HepG2 (cell line): ENCODE measurements around the gene PATL2. TPM values are rescaled to one million over a fixed set of nuclear protein-coding genes. Genes with fewer than 3 reads are reported as not detected.

Experiments
- DPF2 ChIP-seq: sonication (generic); formaldehyde crosslinking; IDR thresholded peaks from 2 replicates; pipeline ENCODE4 v1.4.0; 2020; ENCODE audit warnings: mild to moderate bottlenecking, low read depth, missing genetic modification reagents, borderline replicate concordance
- EZH2 ChIP-seq: conservative IDR thresholded peaks from 2 replicates; pipeline ENCODE4 v1.6.1; 2012; ENCODE audit warnings: mild to moderate bottlenecking, low read depth, low read length, moderate library complexity
- FLYWCH1 ChIP-seq: sonication (generic); formaldehyde crosslinking; IDR thresholded peaks from 2 replicates; pipeline ENCODE4 v1.8.1; 2023; ENCODE audit warnings: mild to moderate bottlenecking, missing genetic modification reagents
- GLI4 ChIP-seq: sonication (generic); formaldehyde crosslinking; IDR thresholded peaks from 2 replicates; pipeline ENCODE4 v1.5.1; 2020; ENCODE audit warnings: missing genetic modification reagents, mild to moderate bottlenecking, moderate library complexity, borderline replicate concordance
- HES4 ChIP-seq: sonication (generic); formaldehyde crosslinking; IDR thresholded peaks from 2 replicates; pipeline ENCODE4 v1.9.0; 2021; ENCODE audit warnings: mild to moderate bottlenecking, missing genetic modification reagents, borderline replicate concordance
- KLF11 ChIP-seq: IDR thresholded peaks from 2 replicates; pipeline ENCODE4 v1.6.1; 2016; ENCODE audit warnings: missing compliant biosample characterization
- MED1 ChIP-seq: sonication (generic); formaldehyde crosslinking; IDR thresholded peaks from 2 replicates; pipeline ENCODE4 v1.4.0; 2020; ENCODE audit warnings: missing genetic modification reagents
- MTA1 ChIP-seq: sonication (generic); formaldehyde crosslinking; IDR thresholded peaks from 2 replicates; pipeline ENCODE4 v1.4.0; 2020; ENCODE audit warnings: missing genetic modification reagents, mild to moderate bottlenecking, borderline replicate concordance
- MTF2 ChIP-seq: sonication (generic); formaldehyde crosslinking; IDR thresholded peaks from 2 replicates; pipeline ENCODE4 v1.5.0; 2020; ENCODE audit warnings: missing genetic modification reagents, borderline replicate concordance
- MXD4 ChIP-seq: IDR thresholded peaks from 2 replicates; pipeline ENCODE4 v1.6.1; 2016; ENCODE audit warnings: mild to moderate bottlenecking, missing biosample characterization, missing genetic modification reagents
- PCBP2 ChIP-seq: fragments of 200-400 bp; formaldehyde crosslinking; optimal IDR thresholded peaks from 2 replicates; pipeline ENCODE3; 2018; ENCODE audit warnings: low read length, low read depth; ENCODE audit not compliant: poor library complexity, severe bottlenecking
- PHF8 ChIP-seq: sonication (generic); formaldehyde crosslinking; IDR thresholded peaks from 2 replicates; pipeline ENCODE4 v1.5.0; 2020; ENCODE audit warnings: missing genetic modification reagents
- SATB2 ChIP-seq: sonication (generic); formaldehyde crosslinking; IDR thresholded peaks from 2 replicates; pipeline ENCODE4 v1.5.0; 2020; ENCODE audit warnings: missing genetic modification reagents
- SMYD3 ChIP-seq: sonication (generic); formaldehyde crosslinking; IDR thresholded peaks from 2 replicates; pipeline ENCODE4 v1.8.1; 2023; ENCODE audit warnings: mild to moderate bottlenecking, missing genetic modification reagents
- SP1 ChIP-seq, 2 experiments: fragments of 450-650 bp in 1 of 2; sonication (generic) in 1 of 2; formaldehyde crosslinking in 1 of 2; IDR thresholded peaks; 2 replicates each; pipeline versions ENCODE4 v1.4.0 to v1.6.1; 2016 to 2020; ENCODE audit warnings: missing genetic modification reagents in 1 of 2
- ZNF253 ChIP-seq: sonication (generic); formaldehyde crosslinking; IDR thresholded peaks from 2 replicates; pipeline ENCODE4 v1.8.0; 2022; ENCODE audit warnings: mild to moderate bottlenecking, missing genetic modification reagents, borderline replicate concordance
- ZNF354B ChIP-seq: sonication (generic); formaldehyde crosslinking; IDR thresholded peaks from 2 replicates; pipeline ENCODE4 v1.8.0; 2022; ENCODE audit warnings: mild to moderate bottlenecking, missing genetic modification reagents
- ZNF484 ChIP-seq: sonication (generic); formaldehyde crosslinking; IDR thresholded peaks from 2 replicates; pipeline ENCODE4 v1.5.1; 2020; ENCODE audit warnings: mild to moderate bottlenecking, low read depth, missing genetic modification reagents, borderline replicate concordance
- ZNF550 ChIP-seq: sonication (generic); formaldehyde crosslinking; IDR thresholded peaks from 2 replicates; pipeline ENCODE4 v1.4.0; 2020; ENCODE audit warnings: mild to moderate bottlenecking, missing genetic modification reagents, borderline replicate concordance
- ZNF616 ChIP-seq: sonication (generic); formaldehyde crosslinking; IDR thresholded peaks from 2 replicates; pipeline ENCODE4 v1.5.0; 2020; ENCODE audit warnings: low read depth, mild to moderate bottlenecking, missing genetic modification reagents
- ZNF678 ChIP-seq: sonication (generic); formaldehyde crosslinking; IDR thresholded peaks from 2 replicates; pipeline ENCODE4 v1.4.0; 2020; ENCODE audit warnings: mild to moderate bottlenecking, missing genetic modification reagents
- ZNF709 ChIP-seq: sonication (generic); formaldehyde crosslinking; IDR thresholded peaks from 2 replicates; pipeline ENCODE4 v1.5.0; 2020; ENCODE audit warnings: mild to moderate bottlenecking, missing genetic modification reagents
- polyA plus RNA-seq, 8 experiments: library from polyadenylated mRNA; depleted of rRNA in 3 of 8; stranded (reverse) in 7 of 8; unstranded in 1 of 8; fragments of >200 nt; fragmentation: Illumina TruSeq in 4 of 8; extraction: Trizol in 4 of 8; gene quantifications; 2 replicates each; pipeline versions ENCODE4 v1.2.1 to v1.2.3, GENCODE V29; 2011 to 2016; ENCODE audit warnings: low read depth in 4 of 8, missing spikeins in 1 of 8, mixed read lengths in 1 of 8; ENCODE audit not compliant: insufficient read depth in 1 of 8
- total RNA-seq, 5 experiments: library from RNA; depleted of rRNA; stranded (reverse); fragments of >200 nt; fragmentation: Illumina TruSeq; extraction: Trizol; gene quantifications; 2 replicates each; pipeline ENCODE4 v1.2.3, GENCODE V29; 2016; ENCODE audit warnings: low read depth in 1 of 5
- TF ChIP-seq, protein P1 (sequence below): sonication (generic); formaldehyde crosslinking; IDR thresholded peaks from 2 replicates; pipeline ENCODE4 v1.5.0; 2020; ENCODE audit warnings: missing genetic modification reagents, mild to moderate bottlenecking, borderline replicate concordance
- TF ChIP-seq, protein P2 (sequence below): IDR thresholded peaks from 2 replicates; pipeline ENCODE4 v1.6.1; 2016; ENCODE audit warnings: missing compliant biosample characterization, missing genetic modification reagents, borderline replicate concordance
- TF ChIP-seq, protein P3 (sequence below): sonication (generic); formaldehyde crosslinking; IDR thresholded peaks from 2 replicates; pipeline ENCODE4 v1.5.0; 2020; ENCODE audit warnings: mild to moderate bottlenecking, missing genetic modification reagents
- TF ChIP-seq, protein P4 (sequence below): sonication (generic); formaldehyde crosslinking; IDR thresholded peaks from 2 replicates; pipeline ENCODE4 v1.4.0; 2020; ENCODE audit warnings: missing genetic modification reagents

Gene PATL2
- total and polyA plus RNA-seq, 2 of the 13 experiments (the other 11 are each of a cell fraction or from before 2014, with no cell fraction given) = 0.15 to 0.53 TPM

DNA sequence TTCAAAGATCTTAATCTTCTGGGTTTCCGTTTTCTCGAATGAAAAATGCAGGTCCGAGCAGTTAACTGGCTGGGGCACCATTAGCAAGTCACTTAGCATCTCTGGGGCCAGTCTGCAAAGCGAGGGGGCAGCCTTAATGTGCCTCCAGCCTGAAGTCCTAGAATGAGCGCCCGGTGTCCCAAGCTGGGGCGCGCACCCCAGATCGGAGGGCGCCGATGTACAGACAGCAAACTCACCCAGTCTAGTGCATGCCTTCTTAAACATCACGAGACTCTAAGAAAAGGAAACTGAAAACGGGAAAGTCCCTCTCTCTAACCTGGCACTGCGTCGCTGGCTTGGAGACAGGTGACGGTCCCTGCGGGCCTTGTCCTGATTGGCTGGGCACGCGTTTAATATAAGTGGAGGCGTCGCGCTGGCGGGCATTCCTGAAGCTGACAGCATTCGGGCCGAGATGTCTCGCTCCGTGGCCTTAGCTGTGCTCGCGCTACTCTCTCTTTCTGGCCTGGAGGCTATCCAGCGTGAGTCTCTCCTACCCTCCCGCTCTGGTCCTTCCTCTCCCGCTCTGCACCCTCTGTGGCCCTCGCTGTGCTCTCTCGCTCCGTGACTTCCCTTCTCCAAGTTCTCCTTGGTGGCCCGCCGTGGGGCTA lies at the start of gene PATL2, which contains the start of gene B2M (continued):
- no peak for TF ChIP-seq SMYD3
- no peak for TF ChIP-seq ZNF616 (CRISPR knock-in tag)
- no peak for TF ChIP-seq SP1 (IDR thresholded peaks at IDR 0.05)
- peak; percentile 9; the same call in 1 of the 2 replicates for TF ChIP-seq SP1 (CRISPR knock-in tag; IDR thresholded peaks at IDR 0.05)
- no peak for TF ChIP-seq ZNF550
- no peak for TF ChIP-seq DPF2
- TF ChIP-seq SATB2 (CRISPR knock-in tag) = no peak
- no peak; the same call in 1 of the 2 replicates for TF ChIP-seq ZNF709 (CRISPR knock-in tag)
- TF ChIP-seq MTA1 (CRISPR knock-in tag) = peak; percentile 42; the same call in 1 of the 2 replicates
- no peak for TF ChIP-seq ZNF354B (CRISPR knock-in tag)
- peak; percentile 73; the same call in 1 of the 2 replicates for TF ChIP-seq MXD4 (CRISPR knock-in tag)
- TF ChIP-seq, protein P1, sequence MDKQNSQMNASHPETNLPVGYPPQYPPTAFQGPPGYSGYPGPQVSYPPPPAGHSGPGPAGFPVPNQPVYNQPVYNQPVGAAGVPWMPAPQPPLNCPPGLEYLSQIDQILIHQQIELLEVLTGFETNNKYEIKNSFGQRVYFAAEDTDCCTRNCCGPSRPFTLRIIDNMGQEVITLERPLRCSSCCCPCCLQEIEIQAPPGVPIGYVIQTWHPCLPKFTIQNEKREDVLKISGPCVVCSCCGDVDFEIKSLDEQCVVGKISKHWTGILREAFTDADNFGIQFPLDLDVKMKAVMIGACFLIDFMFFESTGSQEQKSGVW (CRISPR knock-in tag) = no peak
- no peak for TF ChIP-seq GLI4 (CRISPR knock-in tag)
- TF ChIP-seq PCBP2 = no peak
- 0 out of 2 replicates have a peak, but pooled peaks have one; percentile 81 for TF ChIP-seq ZNF253 (CRISPR knock-in tag)
- peak; percentile 74 for TF ChIP-seq PHF8
- no peak for TF ChIP-seq HES4 (CRISPR knock-in tag)
- TF ChIP-seq MTF2 (CRISPR knock-in tag) = no peak
- TF ChIP-seq KLF11 = no peak; the same call in 1 of the 2 replicates
- TF ChIP-seq, protein P2, sequence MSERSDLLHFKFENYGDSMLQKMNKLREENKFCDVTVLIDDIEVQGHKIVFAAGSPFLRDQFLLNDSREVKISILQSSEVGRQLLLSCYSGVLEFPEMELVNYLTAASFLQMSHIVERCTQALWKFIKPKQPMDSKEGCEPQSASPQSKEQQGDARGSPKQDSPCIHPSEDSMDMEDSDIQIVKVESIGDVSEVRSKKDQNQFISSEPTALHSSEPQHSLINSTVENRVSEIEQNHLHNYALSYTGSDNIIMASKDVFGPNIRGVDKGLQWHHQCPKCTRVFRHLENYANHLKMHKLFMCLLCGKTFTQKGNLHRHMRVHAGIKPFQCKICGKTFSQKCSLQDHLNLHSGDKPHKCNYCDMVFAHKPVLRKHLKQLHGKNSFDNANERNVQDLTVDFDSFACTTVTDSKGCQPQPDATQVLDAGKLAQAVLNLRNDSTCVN (CRISPR knock-in tag) = peak; percentile 48
- TF ChIP-seq FLYWCH1 (CRISPR knock-in tag) = no peak
- TF ChIP-seq EZH2 = no peak
- TF ChIP-seq, protein P3, sequence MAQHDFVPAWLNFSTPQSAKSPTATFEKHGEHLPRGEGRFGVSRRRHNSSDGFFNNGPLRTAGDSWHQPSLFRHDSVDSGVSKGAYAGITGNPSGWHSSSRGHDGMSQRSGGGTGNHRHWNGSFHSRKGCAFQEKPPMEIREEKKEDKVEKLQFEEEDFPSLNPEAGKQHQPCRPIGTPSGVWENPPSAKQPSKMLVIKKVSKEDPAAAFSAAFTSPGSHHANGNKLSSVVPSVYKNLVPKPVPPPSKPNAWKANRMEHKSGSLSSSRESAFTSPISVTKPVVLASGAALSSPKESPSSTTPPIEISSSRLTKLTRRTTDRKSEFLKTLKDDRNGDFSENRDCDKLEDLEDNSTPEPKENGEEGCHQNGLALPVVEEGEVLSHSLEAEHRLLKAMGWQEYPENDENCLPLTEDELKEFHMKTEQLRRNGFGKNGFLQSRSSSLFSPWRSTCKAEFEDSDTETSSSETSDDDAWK = no peak
- TF ChIP-seq MED1 (CRISPR knock-in tag) = peak; percentile 59; the same call in 1 of the 2 replicates
- TF ChIP-seq, protein P4, sequence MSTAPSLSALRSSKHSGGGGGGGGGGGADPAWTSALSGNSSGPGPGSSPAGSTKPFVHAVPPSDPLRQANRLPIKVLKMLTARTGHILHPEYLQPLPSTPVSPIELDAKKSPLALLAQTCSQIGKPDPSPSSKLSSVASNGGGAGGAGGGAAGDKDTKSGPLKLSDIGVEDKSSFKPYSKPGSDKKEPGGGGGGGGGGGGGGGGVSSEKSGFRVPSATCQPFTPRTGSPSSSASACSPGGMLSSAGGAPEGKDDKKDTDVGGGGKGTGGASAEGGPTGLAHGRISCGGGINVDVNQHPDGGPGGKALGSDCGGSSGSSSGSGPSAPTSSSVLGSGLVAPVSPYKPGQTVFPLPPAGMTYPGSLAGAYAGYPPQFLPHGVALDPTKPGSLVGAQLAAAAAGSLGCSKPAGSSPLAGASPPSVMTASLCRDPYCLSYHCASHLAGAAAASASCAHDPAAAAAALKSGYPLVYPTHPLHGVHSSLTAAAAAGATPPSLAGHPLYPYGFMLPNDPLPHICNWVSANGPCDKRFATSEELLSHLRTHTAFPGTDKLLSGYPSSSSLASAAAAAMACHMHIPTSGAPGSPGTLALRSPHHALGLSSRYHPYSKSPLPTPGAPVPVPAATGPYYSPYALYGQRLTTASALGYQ (CRISPR knock-in tag) = no peak
- TF ChIP-seq ZNF678 (CRISPR knock-in tag) = no peak
- TF ChIP-seq ZNF484 (CRISPR knock-in tag) = no peak
